Occipital lobe (tissue), 2 donors: ENCODE measurements around the gene SH3PXD2A. TPM values are rescaled to one million over a fixed set of nuclear protein-coding genes. Genes with fewer than 3 reads are reported as not detected.

Experiments used
- DNase-seq: peaks from one replicate; lab custom pipeline; 2025; lab: John Stamatoyannopoulos, UW
- total RNA-seq: library from RNA; depleted of rRNA; stranded (reverse); fragments of >200 nt; gene quantifications from one replicate; pipeline ENCODE4 v1.2.3, GENCODE V29; 2014

The SH3PXD2A gene
- total RNA-seq, 1 donor from 2014 or later = 8.7 TPM

DNA sequence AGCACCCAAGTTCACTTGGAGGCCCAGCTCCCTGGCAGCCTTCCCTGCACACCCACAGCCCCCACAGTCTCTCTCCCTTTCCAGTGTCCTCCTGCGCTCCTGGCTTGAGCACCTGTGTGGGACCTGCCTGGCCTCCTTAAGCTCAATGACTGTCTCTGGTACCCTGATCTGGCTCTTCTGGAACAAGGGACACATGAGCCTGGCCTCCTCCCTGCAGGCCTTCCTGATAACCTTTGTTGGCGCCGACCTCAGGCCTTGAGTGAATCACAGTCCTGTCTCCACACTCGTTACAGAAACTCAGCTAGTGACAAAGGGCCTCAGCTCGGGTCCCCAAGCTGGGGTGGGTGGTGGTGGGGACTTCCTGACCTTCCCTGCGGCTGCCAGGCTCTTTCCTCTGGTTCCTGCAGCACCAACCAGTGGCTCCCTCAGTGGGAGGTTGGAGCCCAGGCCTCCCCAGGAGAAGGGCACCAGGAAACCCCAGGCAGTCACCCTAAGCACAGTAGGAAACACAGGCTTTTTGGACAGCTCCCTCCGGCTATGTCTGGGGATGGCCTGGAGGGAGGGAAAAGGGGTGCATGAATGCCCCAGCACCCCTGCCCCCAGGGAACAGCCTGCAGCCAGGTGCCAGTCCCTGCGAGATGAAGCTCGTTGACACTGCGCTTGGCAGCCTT is 147.3 kb downstream of the SH3PXD2A start:
- no peak for DNase-seq

DNA sequence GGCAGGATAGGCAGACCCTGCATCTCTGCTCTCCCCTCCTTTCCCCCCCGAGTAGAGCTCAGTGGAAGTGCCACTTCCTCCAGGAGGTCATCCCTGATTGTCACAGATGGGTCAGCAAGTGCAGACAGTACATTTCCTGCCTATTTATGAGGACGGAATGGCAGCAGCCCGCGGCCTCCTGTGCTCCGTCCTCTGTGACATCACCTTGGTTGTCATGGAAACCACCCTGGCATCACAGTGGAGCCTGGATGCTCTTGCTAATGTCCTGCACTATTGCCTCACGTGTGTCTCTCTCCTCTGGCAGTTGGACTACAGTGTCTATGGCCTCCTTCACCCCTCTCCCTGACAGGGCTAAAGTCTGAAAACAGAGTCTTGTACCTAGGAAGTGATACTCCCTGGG is 148.6 kb downstream of the SH3PXD2A start:
- DNase-seq = no peak

DNA sequence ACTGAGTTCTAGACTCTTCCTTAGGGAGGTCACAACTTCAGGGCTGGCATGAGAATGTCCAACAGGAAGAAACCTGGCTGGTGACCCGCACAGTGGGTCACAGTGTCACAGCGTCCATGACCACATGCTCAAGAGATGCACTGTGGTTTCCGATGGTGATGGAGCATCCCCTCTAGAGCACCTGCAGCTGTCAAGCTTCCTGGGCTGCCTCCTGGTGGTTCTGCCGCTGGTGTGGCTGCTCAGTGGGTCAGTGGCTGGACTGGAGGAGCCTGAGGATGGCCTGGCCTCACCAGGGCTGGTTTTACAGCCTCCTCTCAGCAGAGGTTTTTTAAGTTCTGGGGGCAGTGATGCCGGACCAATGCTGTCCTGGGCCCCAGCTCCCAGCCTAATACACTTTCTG is 149.3 kb downstream of the SH3PXD2A start:
- no peak for DNase-seq

DNA sequence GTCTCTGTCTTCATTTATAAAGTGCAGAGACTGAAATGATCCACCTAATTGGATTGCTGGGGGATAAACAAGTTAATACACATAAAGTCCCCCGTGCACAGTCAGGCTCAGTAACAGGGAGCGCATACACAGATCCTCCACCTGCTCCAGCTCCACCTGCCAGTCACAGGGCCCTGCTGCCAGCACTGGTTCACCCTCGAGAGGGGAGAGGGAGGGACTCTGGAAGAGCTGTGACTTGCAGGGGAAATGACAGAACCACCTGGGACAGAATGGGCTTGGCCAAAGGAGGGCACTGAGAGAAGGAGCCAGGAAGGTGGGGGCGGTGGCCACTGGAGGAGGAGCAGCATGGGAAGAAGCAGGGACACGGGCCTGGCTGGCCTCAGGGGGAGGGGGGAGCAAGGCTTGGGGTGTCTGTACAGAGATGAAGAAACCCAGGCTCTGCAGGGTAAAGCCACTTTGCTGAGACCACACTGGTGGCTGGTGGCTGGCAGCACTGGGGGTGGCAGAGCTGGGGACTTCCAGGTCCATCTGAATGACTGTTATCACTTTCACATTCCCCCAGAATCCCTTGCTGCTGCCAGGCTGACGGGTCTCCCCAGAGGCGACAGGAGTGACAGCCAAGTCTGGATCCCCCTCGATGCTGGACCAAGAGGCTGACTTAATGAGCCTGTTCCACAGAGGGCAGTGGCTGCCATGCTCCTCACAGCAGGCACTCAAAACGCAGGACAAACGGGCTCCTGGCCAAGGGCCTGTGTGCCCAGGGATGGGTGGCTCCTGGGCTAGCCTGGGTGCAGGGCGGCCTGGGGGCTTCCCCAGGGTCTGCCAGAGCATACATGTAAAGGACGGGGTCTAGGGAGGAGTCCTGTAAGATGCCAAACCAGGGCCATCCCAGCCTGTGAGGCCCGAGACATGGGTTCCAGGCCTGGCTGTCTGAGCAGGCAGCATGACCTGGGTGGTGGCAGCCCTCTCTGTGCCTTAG is 151.1 kb downstream of the SH3PXD2A start:
- DNase-seq = no peak

DNA sequence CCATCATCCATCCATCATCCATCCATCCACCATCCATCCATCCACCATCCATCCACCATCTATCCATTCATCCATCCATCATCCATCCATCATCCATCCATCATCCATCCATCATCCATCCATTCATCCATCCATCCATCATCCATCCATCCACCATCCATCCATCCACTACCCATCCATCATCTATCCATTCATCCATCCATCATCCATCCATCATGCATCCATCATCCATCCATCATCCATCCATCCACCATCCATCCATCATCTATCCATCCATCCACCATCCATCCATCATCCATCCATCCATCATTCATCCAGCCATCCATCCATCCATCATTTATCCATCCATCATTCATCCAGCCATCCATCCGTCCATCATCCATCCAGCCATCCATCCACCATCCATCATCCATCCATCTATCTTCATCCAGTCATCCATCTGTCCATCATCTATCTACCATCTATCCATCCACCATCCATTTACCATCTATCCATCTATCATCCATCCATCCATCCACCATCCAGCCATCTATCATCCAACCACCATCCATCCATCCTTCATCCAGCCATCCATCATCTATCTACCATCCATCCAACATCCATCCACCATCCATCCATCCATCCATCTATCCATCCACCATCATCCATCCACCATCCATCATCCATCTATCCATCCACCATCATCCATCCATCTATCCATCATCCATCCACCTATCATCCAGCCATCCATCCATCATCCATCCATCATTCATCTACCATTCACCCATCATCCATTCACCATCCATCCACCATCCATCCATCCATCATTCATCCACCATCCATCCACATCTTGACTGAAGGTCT is 153.8 kb downstream of the SH3PXD2A start:
- no peak for DNase-seq

DNA sequence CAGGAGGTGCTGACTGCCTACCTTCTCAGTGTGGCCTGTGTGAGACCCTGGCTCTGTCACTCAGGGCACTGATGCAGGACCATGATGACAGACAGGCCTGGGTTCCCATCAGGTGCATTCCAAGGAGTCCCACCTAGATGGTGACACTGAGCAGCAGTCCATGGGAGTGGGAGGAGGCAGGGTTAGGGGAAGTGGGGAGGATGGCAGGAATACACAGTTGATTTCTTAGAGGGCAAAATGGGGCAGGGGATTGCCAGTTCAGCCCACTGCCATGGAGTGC is 155.0 kb downstream of the SH3PXD2A start:
- no peak for DNase-seq

DNA sequence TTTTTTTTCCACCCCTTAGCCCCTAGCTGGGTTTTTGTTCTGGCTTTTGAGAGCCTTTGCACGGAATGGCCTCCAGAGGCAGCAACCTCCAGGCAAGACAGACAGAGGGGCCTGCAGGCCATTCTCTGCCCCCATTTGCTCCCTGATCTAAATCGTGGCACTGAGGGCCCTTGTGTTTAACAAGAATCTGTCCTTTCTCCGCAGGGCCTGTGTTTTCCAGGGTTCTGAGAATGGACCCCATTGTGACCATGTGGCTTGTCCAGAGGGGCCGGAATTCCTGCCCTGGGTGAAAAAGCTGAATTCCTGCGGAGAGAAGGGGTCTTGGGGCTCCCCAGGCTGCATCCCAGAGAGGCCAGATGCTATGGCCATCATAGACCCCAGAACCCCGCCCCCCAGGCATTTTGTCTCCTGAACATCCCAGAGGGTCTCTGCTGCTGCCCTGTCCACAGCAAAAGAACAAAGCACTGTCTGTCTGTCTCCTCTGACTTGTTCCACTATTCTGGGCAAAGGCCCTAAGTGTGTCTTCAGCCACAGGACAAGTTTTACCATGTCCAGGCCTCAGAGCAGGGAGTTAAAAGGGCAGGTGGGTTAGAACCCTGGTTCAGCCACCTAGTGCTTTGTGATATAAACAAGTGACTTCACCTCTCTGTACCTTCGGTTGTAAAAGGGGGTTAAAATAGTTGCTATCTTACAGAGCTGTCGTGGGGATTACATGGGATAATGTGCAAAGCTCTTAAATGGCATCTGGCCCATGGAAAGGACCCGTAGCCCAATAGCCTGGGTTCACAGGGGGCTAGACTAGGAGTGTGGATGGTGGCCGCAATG is 155.6 kb downstream of the SH3PXD2A start:
- DNase-seq = peak; percentile 39

DNA sequence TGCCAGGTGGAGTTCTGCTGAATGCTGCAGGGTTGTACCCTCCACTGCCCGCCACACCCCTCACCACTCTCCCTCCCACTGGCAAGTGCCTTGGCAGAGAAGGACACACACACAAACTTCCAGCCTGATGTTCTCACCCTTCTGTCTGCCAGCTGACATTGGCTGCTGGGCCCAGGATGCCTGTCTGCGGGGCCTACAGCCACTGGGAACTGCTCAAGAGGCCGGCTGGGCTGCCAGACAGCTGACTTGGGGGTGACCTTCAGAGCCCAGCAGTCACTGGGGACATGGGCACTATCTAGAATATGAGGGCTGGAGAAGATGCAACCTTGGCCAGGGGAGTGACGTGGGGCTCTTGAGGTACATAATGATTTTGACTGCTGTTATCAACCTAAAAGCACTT is 157.1 kb downstream of the SH3PXD2A start:
- DNase-seq = no peak

DNA sequence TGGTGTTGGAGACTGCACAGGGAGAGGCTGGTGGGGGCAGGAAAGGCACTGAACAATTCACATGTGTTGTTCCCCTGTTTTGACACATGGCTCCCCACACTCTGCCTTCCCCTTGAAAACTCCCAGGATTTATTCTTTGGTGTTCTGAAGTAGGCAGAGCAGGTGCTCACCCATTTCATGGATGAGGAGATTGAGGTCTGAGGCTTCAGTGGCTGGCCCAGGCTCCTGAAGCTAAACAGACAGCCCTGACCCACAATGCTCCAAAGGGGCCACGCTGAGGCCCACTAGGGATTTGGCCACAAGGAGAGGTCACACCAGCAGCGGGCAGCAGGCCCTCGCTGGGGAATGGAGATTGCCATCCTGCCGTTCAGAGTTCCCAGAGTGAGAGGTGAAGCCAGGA is 157.6 kb downstream of the SH3PXD2A start:
- no peak for DNase-seq

DNA sequence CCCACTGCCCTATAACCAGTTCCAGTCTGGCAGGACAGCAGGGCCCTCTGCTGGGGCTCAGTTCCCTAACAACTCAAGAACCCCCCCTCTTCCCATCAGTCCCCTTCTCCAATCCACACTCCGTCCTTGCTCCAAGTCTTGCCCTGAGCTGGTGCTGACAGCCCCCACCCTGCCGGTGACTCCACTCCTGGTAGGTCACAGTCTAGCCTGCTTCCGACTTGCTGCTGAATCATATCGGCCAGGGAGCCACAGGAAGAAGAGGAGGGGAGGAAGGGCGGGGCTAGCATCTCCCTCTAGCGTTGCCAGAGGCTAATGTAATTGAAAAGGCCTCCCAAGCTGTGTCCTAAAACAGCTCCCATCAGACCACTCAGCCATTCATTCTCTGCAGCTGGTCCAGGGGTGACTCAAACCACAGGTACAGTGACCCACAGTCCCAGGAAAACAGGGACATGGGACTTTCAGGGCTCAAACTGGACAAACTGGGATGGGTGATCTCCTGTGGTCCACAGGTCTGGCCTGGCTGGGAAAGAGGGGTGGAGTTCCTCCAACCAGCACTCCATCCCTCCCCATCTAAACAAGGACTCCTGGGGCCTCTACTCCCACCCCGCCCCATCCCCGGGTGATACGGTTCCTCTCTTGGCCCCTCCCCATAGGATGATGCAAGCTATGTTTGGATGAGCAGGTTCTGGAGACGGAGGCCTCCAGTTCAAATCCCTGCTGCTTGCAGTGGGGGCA is 158.8 kb downstream of the SH3PXD2A start:
- DNase-seq = peak; percentile 40

DNA sequence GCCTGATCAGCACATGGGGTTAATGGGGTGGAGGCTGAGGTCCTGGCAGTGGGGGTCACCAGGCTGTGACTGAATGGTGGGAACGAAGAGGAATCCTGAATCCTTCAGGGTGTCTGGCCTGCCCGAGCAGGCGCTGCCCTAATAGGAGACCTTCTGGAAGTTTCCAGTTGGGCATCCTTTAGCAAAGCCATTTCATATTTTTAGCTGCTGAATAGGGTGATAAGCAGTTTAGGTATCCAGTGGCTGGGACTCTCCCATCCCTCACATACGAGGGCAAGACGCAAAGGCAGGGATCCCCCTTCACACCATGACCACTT is 159.3 kb downstream of the SH3PXD2A start:
- no peak for DNase-seq

DNA sequence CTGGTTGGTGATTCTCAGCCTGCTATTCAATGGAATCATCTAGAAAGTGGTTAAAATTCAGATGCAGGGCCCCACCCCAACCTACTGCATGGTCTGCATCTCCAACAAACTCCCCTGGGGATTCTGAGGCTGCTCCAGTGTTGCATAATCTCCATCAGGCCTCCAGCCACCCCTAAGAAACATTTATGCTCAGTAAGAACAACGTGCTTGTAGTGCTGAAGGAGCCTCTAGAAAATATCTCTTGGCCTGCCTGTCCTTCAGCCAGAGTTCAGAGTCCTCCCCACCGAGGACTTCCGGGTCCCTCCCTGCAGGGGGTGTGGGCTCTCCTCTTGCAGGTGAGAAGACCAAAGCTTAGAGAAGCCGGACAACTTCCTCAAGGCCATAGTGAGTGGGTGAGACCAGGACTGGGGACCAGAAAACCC is 159.8 kb downstream of the SH3PXD2A start:
- no peak for DNase-seq

DNA sequence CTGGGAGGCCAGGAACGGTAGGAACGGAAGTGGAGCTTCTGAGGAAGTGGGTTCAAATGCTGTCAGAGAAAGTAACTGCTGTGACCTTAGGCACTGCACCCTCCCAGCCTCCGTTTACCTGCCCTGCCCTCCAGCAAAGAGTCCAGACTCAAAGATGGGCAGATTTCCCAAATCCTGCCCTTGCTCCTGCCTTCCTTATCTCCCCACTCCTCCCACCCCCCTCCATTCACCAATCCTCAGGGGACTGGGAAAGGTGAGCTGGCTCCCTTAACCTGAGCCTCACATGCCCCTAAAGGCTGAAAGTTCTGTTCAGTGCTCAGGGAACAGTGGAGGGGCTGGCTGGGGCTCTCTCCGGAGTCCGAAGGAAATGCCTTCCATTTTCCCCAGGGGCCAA is 161.6 kb downstream of the SH3PXD2A start:
- no peak for DNase-seq

DNA sequence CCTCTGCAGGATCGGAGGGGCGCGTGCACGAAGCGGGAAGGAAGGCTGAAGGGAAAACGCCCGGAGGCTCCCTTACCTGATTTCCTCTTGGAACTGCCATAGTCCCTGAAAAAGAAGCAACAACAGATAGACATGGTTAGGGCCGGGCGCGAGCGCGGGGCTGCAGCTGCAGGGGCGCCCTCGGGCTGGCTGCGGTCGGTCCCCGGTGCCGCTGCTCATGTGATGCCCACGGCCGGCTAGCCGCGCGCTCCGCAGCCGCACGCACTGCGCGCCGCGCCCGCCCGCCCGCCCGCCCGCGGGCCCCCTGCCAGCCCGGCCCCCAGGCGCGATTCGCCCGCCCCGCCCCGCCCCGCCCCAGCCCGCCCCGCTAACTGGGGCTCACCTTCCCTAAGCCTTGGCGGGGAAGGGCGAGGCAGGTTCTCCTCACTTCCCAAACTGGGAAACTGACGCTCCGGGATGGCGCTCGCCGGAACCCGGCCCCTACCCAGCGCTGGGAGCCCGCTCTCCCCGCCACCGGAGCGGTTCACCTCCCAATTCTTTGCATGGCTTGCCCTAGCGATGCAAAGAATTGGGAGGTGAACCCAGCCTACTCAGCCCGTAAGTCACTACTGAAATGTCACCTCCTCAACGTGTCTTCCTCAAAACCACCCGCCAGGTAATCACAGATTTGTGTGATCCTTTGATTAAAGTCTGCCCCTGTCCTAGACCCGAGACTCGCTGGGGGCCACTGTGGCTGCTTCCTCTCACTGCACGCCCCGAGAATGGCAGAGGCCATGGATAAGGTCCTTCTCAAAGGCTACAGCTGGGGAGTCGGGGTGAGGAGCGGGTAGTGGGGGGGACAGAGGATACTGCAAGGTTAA is 162.2 kb downstream of the SH3PXD2A start:
- DNase-seq = no peak

DNA sequence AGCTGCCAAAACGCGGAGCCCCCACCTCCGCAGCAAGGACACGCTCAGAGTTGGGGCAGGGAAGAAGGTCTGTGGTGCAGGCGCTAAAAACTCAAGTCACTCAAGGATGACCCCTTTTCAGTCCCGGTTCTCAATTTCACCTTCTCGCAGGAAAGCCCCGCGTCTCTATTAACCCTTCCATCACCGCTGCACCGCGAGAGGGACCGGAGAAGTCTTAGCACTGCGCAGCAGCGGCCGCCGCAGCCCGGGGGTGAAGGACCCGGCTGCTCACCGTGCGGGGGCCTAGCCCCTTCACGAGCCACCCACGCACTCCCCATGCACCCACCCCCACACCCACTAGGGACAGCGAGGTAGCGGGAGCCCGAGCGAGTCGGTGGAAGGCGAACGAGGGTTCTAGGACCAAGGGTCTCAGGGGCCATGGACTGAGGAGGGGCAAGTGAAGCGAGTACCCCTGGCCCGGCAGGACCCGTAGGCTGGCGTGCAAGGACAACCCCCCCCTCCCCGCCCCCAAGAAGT is 162.9 kb downstream of the SH3PXD2A start:
- DNase-seq = no peak

DNA sequence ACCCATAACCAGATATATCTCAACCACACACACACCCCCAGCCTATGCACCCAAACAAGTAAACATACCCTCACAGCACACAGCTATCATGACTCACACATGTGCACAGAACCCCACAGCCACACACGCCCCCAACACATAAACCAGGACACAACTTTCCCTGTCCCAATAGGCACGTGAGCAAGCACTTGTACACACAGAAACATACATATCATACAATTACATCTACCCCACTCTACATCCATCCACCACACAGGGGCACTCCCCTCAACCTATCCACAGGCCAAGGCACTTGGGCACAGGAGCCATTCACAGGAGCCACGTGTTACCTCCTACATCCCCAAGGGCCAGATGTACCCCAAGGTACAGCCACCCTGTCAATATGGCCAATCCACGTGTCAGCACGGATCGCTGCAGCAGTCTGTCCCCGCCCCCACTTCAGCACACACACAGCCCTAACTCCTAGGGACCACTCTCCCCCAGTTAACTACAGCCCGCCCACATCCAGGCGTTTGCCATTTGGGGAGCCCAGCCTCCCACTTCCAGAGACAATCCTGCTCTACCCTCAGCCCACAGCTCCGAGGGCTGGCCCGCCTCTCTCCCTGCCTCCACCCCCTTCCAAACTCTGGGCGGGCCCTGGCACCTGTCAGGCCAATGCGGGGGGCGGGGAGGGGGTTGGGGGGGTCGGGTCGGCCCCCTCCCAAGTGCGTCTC is 163.5 kb downstream of the SH3PXD2A start:
- DNase-seq = peak; percentile 57

DNA sequence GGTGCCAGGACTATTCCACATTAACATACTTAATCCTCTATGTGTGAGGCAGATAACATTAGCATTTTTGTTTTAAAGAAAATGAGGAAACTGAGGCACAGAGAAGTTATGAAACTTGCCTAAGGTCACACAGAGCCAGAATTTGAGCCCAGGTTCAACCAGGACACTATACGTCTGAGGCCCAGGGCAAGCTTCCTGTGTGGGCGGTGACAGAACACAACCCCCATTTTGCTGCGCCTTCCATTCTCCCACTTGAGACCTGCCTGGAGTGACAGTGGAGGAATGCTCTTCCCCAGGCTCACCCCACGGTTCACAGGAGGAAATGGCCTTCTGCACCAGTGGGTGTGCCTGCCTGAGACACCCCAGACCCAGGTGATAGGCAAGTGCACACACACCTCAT is 164.1 kb downstream of the SH3PXD2A start:
- no peak for DNase-seq

DNA sequence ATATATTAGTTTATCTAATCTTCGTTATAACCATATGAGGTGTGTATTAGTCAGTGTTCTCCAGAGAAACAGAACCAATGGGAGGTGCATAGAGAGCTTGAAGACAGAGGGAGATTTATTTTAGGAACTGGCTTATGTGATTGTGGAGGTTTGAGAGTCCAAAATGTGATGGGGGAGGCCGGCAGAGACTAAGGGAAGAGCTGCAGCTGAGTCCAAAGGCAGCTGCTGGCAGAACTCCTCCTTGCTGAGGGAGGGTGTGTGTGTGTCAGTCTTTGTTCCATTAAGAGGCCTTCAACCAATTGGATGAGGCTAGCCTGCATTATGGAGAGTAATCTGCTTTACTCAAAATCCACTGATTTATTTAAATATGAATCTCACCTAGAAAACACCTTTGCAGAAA is 165.1 kb downstream of the SH3PXD2A start:
- DNase-seq = peak; percentile 72

DNA sequence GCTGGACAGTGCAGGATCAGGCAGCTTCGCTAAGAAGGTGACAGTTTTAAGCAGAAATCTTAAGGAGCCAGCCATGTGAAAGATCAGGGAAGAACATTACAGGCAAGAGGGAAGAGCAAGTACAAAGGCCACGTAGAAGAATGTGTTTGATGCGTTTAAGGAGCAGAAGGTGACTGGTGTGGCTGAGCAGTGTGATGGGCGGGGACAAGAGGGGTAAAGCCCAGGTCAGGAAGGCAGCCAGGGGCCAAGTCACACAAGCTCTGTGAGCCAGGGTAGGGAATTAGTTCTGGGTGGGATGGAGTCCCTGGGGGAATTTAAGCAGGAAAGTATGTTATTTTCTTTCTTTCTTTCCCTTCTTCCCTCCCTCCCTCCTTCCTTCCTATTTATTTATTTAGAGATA is 166.9 kb downstream of the SH3PXD2A start:
- DNase-seq = no peak
